ENCODE measurements around the gene LRCH1.

Gene LRCH1

DNA sequence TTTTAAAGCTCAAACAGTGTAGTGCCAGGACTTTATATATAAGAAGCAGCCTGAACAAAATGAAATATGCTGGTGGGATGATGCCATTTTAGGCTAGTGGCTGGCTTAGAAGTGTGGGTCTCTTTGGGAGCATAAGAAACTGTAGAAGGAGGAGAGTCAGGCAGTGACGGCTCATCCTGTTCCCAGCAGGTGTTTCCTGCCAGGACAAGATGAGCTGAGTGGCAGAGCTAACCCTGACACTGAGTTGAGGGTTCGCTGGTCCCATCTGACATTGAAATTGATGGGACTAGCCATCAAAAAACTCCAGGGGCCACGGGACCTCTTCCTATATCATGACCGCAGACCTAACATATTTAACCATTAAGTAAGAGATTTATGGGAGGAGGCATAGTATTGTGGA lies 192.7 kb downstream of the LRCH1 start:
- no peak overlapping the region for H3K4me3 ChIP-seq (ENCODE audit: low read length in 2 of 2)
- H2AK5ac ChIP-seq (ENCODE audit: low read depth, low read length) = no peak overlapping the region
- no peak overlapping the region for H3K4ac ChIP-seq (ENCODE audit: low read length)
- H3K79me1 ChIP-seq (ENCODE audit: low read depth, low read length) = no peaks in the 10 kb centered on the region
- H2AFZ ChIP-seq (ENCODE audit: low read length) = no peak overlapping the region
- H3K9ac ChIP-seq (ENCODE audit: low read depth, low read length, poor library complexity) = no peak overlapping the region
- no peak overlapping the region for H2BK5ac ChIP-seq (ENCODE audit: low read length)
- H3K27ac ChIP-seq (replicated peaks; ENCODE audit: low read length) = no peak overlapping the region
- H3K4me2 ChIP-seq (ENCODE audit: insufficient read depth, low read length, poor library complexity, severe bottlenecking) = no peak overlapping the region
- peaks cover 0 to 2% of the 10 kb centered on the region in 2 donors for H3K9me3 ChIP-seq (replicated peaks in 1 of 2; ENCODE audit: control insufficient read depth in 2 of 2, insufficient read depth in 1 of 2, low read depth in 1 of 2, low read length in 2 of 2)
- H2BK12ac ChIP-seq (ENCODE audit: low read length) = no peak overlapping the region
- no peaks in the 10 kb centered on the region for H3K4me1 ChIP-seq (ENCODE audit: control insufficient read depth in 2 of 2, insufficient read depth in 1 of 2, low read depth in 1 of 2, low read length in 2 of 2)
- H3K27me3 ChIP-seq (ENCODE audit: control insufficient read depth in 3 of 3, insufficient read depth in 3 of 3, low read depth in 1 of 3, low read length in 3 of 3) = no peaks in the 10 kb centered on the region
- H3K14ac ChIP-seq (ENCODE audit: low read length) = no peak overlapping the region
- H3K36me3 ChIP-seq (replicated peaks in 1 of 2; ENCODE audit: control insufficient read depth in 2 of 2, insufficient read depth in 2 of 2, low read length in 2 of 2) = peaks cover 0 to 53% of the 10 kb centered on the region in 2 donors
- H2BK120ac ChIP-seq (ENCODE audit: low read depth, low read length) = no peak overlapping the region
- no peak overlapping the region for H3K18ac ChIP-seq (ENCODE audit: low read length)
- no peak for DNase-seq (ENCODE audit: low spot score)
- WGBS, 2 donors (ENCODE audit: extremely low coverage in 2 of 2, insufficient read length in 2 of 2, insufficient replicate concordance in 1 of 2) = no CpG with 5 or more reads among the region's 4 CpGs
- H4K91ac ChIP-seq (ENCODE audit: low read depth, low read length, poor library complexity) = no peak overlapping the region
- H2BK15ac ChIP-seq (ENCODE audit: low read length) = no peak overlapping the region
- no peak overlapping the region for H3K23ac ChIP-seq (ENCODE audit: low read depth, low read length, poor library complexity)
- no peak overlapping the region for H4K8ac ChIP-seq (ENCODE audit: low read depth, low read length)

DNA sequence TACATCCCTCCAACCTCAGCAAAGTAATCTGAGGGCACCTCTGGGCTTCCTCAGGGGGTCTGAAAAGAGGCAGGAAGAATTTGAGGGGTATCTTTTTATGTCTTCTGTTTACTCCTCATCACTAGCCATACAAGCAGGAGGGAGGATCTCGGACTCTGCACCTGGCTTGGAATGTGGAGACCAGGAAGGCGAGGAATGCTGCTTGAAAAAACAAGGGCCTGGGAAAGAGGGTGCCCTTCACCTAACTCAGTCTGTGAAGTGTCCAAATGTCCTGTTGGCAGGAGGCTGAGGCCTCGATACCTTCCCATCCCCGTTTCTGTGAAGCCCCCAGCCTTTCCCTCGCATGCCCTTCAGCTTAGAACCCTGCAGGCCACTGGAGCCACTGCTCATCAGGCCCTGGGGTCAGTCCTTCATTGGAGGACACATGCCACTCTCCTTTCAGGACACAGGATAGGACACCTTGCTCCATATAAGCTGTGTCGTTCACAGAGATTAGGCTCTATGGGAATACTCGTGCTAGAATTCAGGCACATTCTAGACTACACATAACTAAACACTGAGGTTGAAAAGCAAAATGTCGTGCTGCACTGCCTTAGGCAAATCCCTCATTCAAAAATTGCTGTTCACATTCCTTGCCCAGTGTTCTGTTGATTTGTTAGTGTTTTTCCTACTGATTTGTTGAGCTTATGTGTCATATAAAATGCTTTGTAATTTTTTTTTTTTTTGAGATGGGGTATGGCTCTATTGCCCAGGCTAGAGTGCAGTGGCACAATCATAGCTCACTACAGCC lies 194.3 kb downstream of the LRCH1 start:
- Histone ChIP-seq H2AK5ac (ENCODE audit: low read depth, low read length) (no peak overlapping the region), H3K79me1 (ENCODE audit: low read depth, low read length) (no peaks in the 10 kb centered on the region), H3K4me1 (ENCODE audit: control insufficient read depth in 2 of 2, insufficient read depth in 1 of 2, low read depth in 1 of 2, low read length in 2 of 2) (no peaks in the 10 kb centered on the region), H3K14ac (ENCODE audit: low read length) (no peak overlapping the region), H3K9me3 (replicated peaks in 1 of 2; ENCODE audit: control insufficient read depth in 2 of 2, insufficient read depth in 1 of 2, low read depth in 1 of 2, low read length in 2 of 2) (peaks cover 0 to 2% of the 10 kb centered on the region in 2 donors), H4K91ac (ENCODE audit: low read depth, low read length, poor library complexity) (no peak overlapping the region), H3K4ac (ENCODE audit: low read length) (no peak overlapping the region), H4K8ac (ENCODE audit: low read depth, low read length) (no peak overlapping the region), H2BK120ac (ENCODE audit: low read depth, low read length) (no peak overlapping the region), H2BK12ac (ENCODE audit: low read length) (no peak overlapping the region), H2AFZ (ENCODE audit: low read length) (no peak overlapping the region), H3K4me3 (ENCODE audit: low read length in 2 of 2) (no peak overlapping the region), H3K9ac (ENCODE audit: low read depth, low read length, poor library complexity) (no peak overlapping the region), H2BK5ac (ENCODE audit: low read length) (no peak overlapping the region), H3K4me2 (ENCODE audit: insufficient read depth, low read length, poor library complexity, severe bottlenecking) (no peak overlapping the region), H3K23ac (ENCODE audit: low read depth, low read length, poor library complexity) (no peak overlapping the region), H2BK15ac (ENCODE audit: low read length) (no peak overlapping the region), H3K27me3 (ENCODE audit: control insufficient read depth in 3 of 3, insufficient read depth in 3 of 3, low read depth in 1 of 3, low read length in 3 of 3) (no peaks in the 10 kb centered on the region), H3K27ac (replicated peaks; ENCODE audit: low read length) (no peak overlapping the region), H3K36me3 (replicated peaks in 1 of 2; ENCODE audit: control insufficient read depth in 2 of 2, insufficient read depth in 2 of 2, low read length in 2 of 2) (peaks cover 0 to 60% of the 10 kb centered on the region in 2 donors), H3K18ac (ENCODE audit: low read length) (peak overlapping the region; percentile 19)
- DNase-seq (ENCODE audit: low spot score) = no peak
- WGBS, 2 donors (ENCODE audit: extremely low coverage in 2 of 2, insufficient read length in 2 of 2, insufficient replicate concordance in 1 of 2) = no CpG with 5 or more reads among the region's 8 CpGs

- H3K36me3 ChIP-seq (replicated peaks in 1 of 2; ENCODE audit: control insufficient read depth in 2 of 2, insufficient read depth in 2 of 2, low read length in 2 of 2) = peaks cover 0 to 69% of the 10 kb centered on the region in 2 donors
- no peaks in the 10 kb centered on the region for H3K27me3 ChIP-seq (ENCODE audit: control insufficient read depth in 3 of 3, insufficient read depth in 3 of 3, low read depth in 1 of 3, low read length in 3 of 3)
- H3K4ac ChIP-seq (ENCODE audit: low read length) = no peak overlapping the region
- H3K4me2 ChIP-seq (ENCODE audit: insufficient read depth, low read length, poor library complexity, severe bottlenecking) = no peak overlapping the region
- H3K14ac ChIP-seq (ENCODE audit: low read length) = no peak overlapping the region
- WGBS, 2 donors (ENCODE audit: extremely low coverage in 2 of 2, insufficient read length in 2 of 2, insufficient replicate concordance in 1 of 2) = no CpG with 5 or more reads among the region's 4 CpGs
- no peak overlapping the region for H3K27ac ChIP-seq (replicated peaks; ENCODE audit: low read length)
- H2BK120ac ChIP-seq (ENCODE audit: low read depth, low read length) = no peak overlapping the region
- no peak overlapping the region for H2BK15ac ChIP-seq (ENCODE audit: low read length)
- H3K23ac ChIP-seq (ENCODE audit: low read depth, low read length, poor library complexity) = no peak overlapping the region
- H2AFZ ChIP-seq (ENCODE audit: low read length) = no peak overlapping the region
- H2AK5ac ChIP-seq (ENCODE audit: low read depth, low read length) = no peak overlapping the region
- no peak overlapping the region for H4K8ac ChIP-seq (ENCODE audit: low read depth, low read length)
- no peak overlapping the region for H3K18ac ChIP-seq (ENCODE audit: low read length)
- no peak for DNase-seq (ENCODE audit: low spot score)
- no peak overlapping the region for H3K9ac ChIP-seq (ENCODE audit: low read depth, low read length, poor library complexity)
- peaks cover 0 to 2% of the 10 kb centered on the region in 2 donors for H3K9me3 ChIP-seq (replicated peaks in 1 of 2; ENCODE audit: control insufficient read depth in 2 of 2, insufficient read depth in 1 of 2, low read depth in 1 of 2, low read length in 2 of 2)
- no peak overlapping the region for H3K4me3 ChIP-seq (ENCODE audit: low read length in 2 of 2)
- no peak overlapping the region for H2BK5ac ChIP-seq (ENCODE audit: low read length)
- H4K91ac ChIP-seq (ENCODE audit: low read depth, low read length, poor library complexity) = no peak overlapping the region
- H2BK12ac ChIP-seq (ENCODE audit: low read length) = no peak overlapping the region
- H3K79me1 ChIP-seq (ENCODE audit: low read depth, low read length) = no peaks in the 10 kb centered on the region
- no peaks in the 10 kb centered on the region for H3K4me1 ChIP-seq (ENCODE audit: control insufficient read depth in 2 of 2, insufficient read depth in 1 of 2, low read depth in 1 of 2, low read length in 2 of 2)
Observed at GRCh38 chr13:46748300-46748699, 195.3 kb downstream of the LRCH1 start.

- Histone ChIP-seq H3K4me3 (ENCODE audit: low read length in 2 of 2) (no peak overlapping the region), H4K8ac (ENCODE audit: low read depth, low read length) (no peak overlapping the region), H3K18ac (ENCODE audit: low read length) (no peak overlapping the region), H3K4ac (ENCODE audit: low read length) (no peak overlapping the region), H2BK5ac (ENCODE audit: low read length) (no peak overlapping the region), H3K9me3 (replicated peaks in 1 of 2; ENCODE audit: control insufficient read depth in 2 of 2, insufficient read depth in 1 of 2, low read depth in 1 of 2, low read length in 2 of 2) (peaks cover 0 to 2% of the 10 kb centered on the region in 2 donors), H3K79me1 (ENCODE audit: low read depth, low read length) (no peaks in the 10 kb centered on the region), H3K27ac (replicated peaks; ENCODE audit: low read length) (no peak overlapping the region), H3K23ac (ENCODE audit: low read depth, low read length, poor library complexity) (no peak overlapping the region), H2BK120ac (ENCODE audit: low read depth, low read length) (no peak overlapping the region), H3K9ac (ENCODE audit: low read depth, low read length, poor library complexity) (no peak overlapping the region), H2AFZ (ENCODE audit: low read length) (no peak overlapping the region), H2BK15ac (ENCODE audit: low read length) (no peak overlapping the region), H3K4me2 (ENCODE audit: insufficient read depth, low read length, poor library complexity, severe bottlenecking) (no peak overlapping the region), H2AK5ac (ENCODE audit: low read depth, low read length) (no peak overlapping the region), H3K27me3 (ENCODE audit: control insufficient read depth in 3 of 3, insufficient read depth in 3 of 3, low read depth in 1 of 3, low read length in 3 of 3) (no peaks in the 10 kb centered on the region), H3K14ac (ENCODE audit: low read length) (no peak overlapping the region), H2BK12ac (ENCODE audit: low read length) (no peak overlapping the region), H3K4me1 (ENCODE audit: control insufficient read depth in 2 of 2, insufficient read depth in 1 of 2, low read depth in 1 of 2, low read length in 2 of 2) (no peaks in the 10 kb centered on the region), H3K36me3 (replicated peaks in 1 of 2; ENCODE audit: control insufficient read depth in 2 of 2, insufficient read depth in 2 of 2, low read length in 2 of 2) (peaks cover 0 to 61% of the 10 kb centered on the region in 2 donors), H4K91ac (ENCODE audit: low read depth, low read length, poor library complexity) (no peak overlapping the region)
- no CpG with 5 or more reads among the region's 2 CpGs for WGBS, 2 donors (ENCODE audit: extremely low coverage in 2 of 2, insufficient read length in 2 of 2, insufficient replicate concordance in 1 of 2)
- no peak for DNase-seq (ENCODE audit: low spot score)
Observed at GRCh38 chr13:46749951-46750350, 197.0 kb downstream of the LRCH1 start.

Data from neuronal stem cell (in vitro differentiated cells).